Activated B cell treated with CpG ODN at 0.5 μM for 24 hours (primary cell): ENCODE results near the gene BCAS1. TPM values are rescaled to one million over a fixed set of nuclear protein-coding genes. Genes with fewer than 3 reads are reported as not detected.

Experiments used
- ATAC-seq: fragments of 200-7000 bp; cut with Tn5 transposase; one replicate; pipeline ENCODE4 v1.10.0; 2021; ENCODE audit warnings: low read depth, mild to moderate bottlenecking, moderate library complexity
- CTCF ChIA-PET: fragments of 350-600 bp; sonication (Branson Sonifier 250); formaldehyde crosslinking; loops from one replicate; lab custom pipeline; 2021; ENCODE audit warnings: antibody characterized with exemption; lab: Charles Lee
- POLR2A ChIA-PET: fragments of 350-600 bp; sonication (Branson Sonifier 250); formaldehyde crosslinking; loops from one replicate; lab custom pipeline; 2021; ENCODE audit warnings: antibody characterized with exemption; lab: Charles Lee
- DNase-seq: peaks from one replicate; pipeline ENCODE4 v3.0.0; 2022
- H3K27ac Mint-ChIP-seq: one replicate; pipeline ENCODE4 v1.8.0; 2020; ENCODE audit warnings: mixed read lengths
- H3K27me3 Mint-ChIP-seq: one replicate; pipeline ENCODE4 v1.8.0; 2021; ENCODE audit warnings: mixed read lengths
- H3K36me3 Mint-ChIP-seq: one replicate; pipeline ENCODE4 v1.8.0; 2021; ENCODE audit warnings: low read depth, mixed read lengths
- H3K4me1 Mint-ChIP-seq: one replicate; pipeline ENCODE4 v1.8.0; 2021; ENCODE audit warnings: mixed read lengths
- H3K4me3 Mint-ChIP-seq: one replicate; pipeline ENCODE4 v1.8.0; 2020; ENCODE audit warnings: mild to moderate bottlenecking, mixed read lengths
- H3K9me3 Mint-ChIP-seq: one replicate; pipeline ENCODE4 v1.8.0; 2020; ENCODE audit warnings: mixed read lengths
- CTCF ChIP-seq: fragments of 200-600 bp; IDR thresholded peaks from one replicate; pipeline ENCODE4 v1.8.0; 2022; ENCODE audit warnings: antibody characterized with exemption, mild to moderate bottlenecking
- intact Hi-C: fragments of 100-400 bp; cut with micrococcal nuclease; formaldehyde crosslinking; loops from one replicate; pipeline ENCODE4 v1.15.1; 2024
- total RNA-seq: library from RNA; stranded (reverse); gene quantifications from 2 replicates; pipeline ENCODE4 v1.2.3, GENCODE V29; 2022

The BCAS1 gene
- total RNA-seq, 1 donor from 2014 or later, result 1.7 TPM

- POLR2A ChIA-PET, result no interaction called here
- intact Hi-C loops, result no loop called here
- DNase-seq (peak; percentile 46), ATAC-seq (peak; percentile 62)
- peaks cover 8% of the 10 kb centered on the region for H3K27me3 Mint-ChIP-seq
- no peak overlapping the region for H3K4me3 Mint-ChIP-seq
- TF ChIP-seq CTCF, result no peak
- H3K36me3 Mint-ChIP-seq, result no peaks in the 10 kb centered on the region
- H3K27ac Mint-ChIP-seq, result no peak overlapping the region
- CTCF ChIA-PET, result interaction anchor here (1.2 to 1.7 kb wide), 3 partner anchors 8 to 545 kb away, joined by 3 to 9 read pairs (median 4); no protein-coding TSS in a partner anchor
- no peaks in the 10 kb centered on the region for H3K9me3 Mint-ChIP-seq
- peaks cover 2% of the 10 kb centered on the region for H3K4me1 Mint-ChIP-seq
These were observed 32.8 kb upstream of the BCAS1 start for GRCh38 chr20:54103067-54103761.

GRCh38 chr20:54102543-54102942 lies 32.1 kb upstream of the BCAS1 start:
- peaks cover 2% of the 10 kb centered on the region for H3K4me1 Mint-ChIP-seq
- intact Hi-C loops, result no loop called here
- peaks cover 8% of the 10 kb centered on the region for H3K27me3 Mint-ChIP-seq
- ChIA-PET CTCF (interaction anchor here (1.4 to 1.7 kb wide), 2 partner anchors 539 to 546 kb away, joined by 3 to 9 read pairs; no protein-coding TSS in a partner anchor), POLR2A (no interaction called here)
- no peaks in the 10 kb centered on the region for H3K9me3 Mint-ChIP-seq
- no peak for TF ChIP-seq CTCF
- H3K36me3 Mint-ChIP-seq, result no peaks in the 10 kb centered on the region
- H3K27ac Mint-ChIP-seq, result no peak overlapping the region
- ATAC-seq (no peak), DNase-seq (no peak)
- H3K4me3 Mint-ChIP-seq, result no peak overlapping the region

- Mint-ChIP-seq H3K36me3 (no peaks in the 10 kb centered on the region), H3K27me3 (peaks cover 8% of the 10 kb centered on the region), H3K9me3 (no peaks in the 10 kb centered on the region), H3K27ac (no peak overlapping the region), H3K4me3 (no peak overlapping the region), H3K4me1 (peaks cover 2% of the 10 kb centered on the region)
- intact Hi-C loops, result no loop called here
- ATAC-seq, result no peak
- ChIA-PET POLR2A (no interaction called here), CTCF (no interaction called here)
- DNase-seq, result no peak
- no peak for TF ChIP-seq CTCF
These were observed 30.2 kb upstream of the BCAS1 start for GRCh38 chr20:54100563-54100962.

GRCh38 chr20:54099894-54100293 lies 29.5 kb upstream of the BCAS1 start:
- no peak for ATAC-seq
- intact Hi-C loops, result no loop called here
- Mint-ChIP-seq H3K36me3 (no peaks in the 10 kb centered on the region), H3K27me3 (peaks cover 8% of the 10 kb centered on the region), H3K27ac (no peak overlapping the region), H3K9me3 (no peaks in the 10 kb centered on the region), H3K4me3 (no peak overlapping the region), H3K4me1 (peaks cover 2% of the 10 kb centered on the region)
- TF ChIP-seq CTCF, result no peak
- POLR2A ChIA-PET, result no interaction called here
- no peak for DNase-seq
- CTCF ChIA-PET, result interaction anchor here (1.0 kb wide), 1 partner anchor 548 kb away, joined by 5 read pairs; no protein-coding TSS in a partner anchor

GRCh38 chr20:54098047-54098446 lies 27.7 kb upstream of the BCAS1 start:
- Mint-ChIP-seq H3K36me3 (no peaks in the 10 kb centered on the region), H3K27me3 (no peaks in the 10 kb centered on the region), H3K4me1 (no peaks in the 10 kb centered on the region), H3K4me3 (no peak overlapping the region), H3K9me3 (no peaks in the 10 kb centered on the region), H3K27ac (no peak overlapping the region)
- no peak for TF ChIP-seq CTCF
- intact Hi-C loops, result no loop called here
- no peak for ATAC-seq
- no peak for DNase-seq
- CTCF ChIA-PET, result interaction anchor here (1.5 to 2.0 kb wide), 4 partner anchors 9 to 103 kb away, joined by 4 to 8 read pairs (median 6); no protein-coding TSS in a partner anchor
- POLR2A ChIA-PET, result interaction anchor here (0.7 kb wide), 1 partner anchor 101 kb away, joined by 7 read pairs; no protein-coding TSS in a partner anchor
